Adrenal gland (tissue), 12 donors: ENCODE data around the gene TCF4. TPM values are rescaled to one million over a fixed set of nuclear protein-coding genes. Genes with fewer than 3 reads are reported as not detected.

Source experiments
- DNase-seq, 7 donors: peaks; one replicate each; pipeline ENCODE4 v3.0.0-alpha.2; 2019 to 2020
- H3K27ac ChIP-seq, 5 donors: fragments of 200-600 bp; sonication (generic) in 4 of 5; 1 replicate in 3 of 5; 2 replicates in 2 of 5; pipeline versions ENCODE4 v1.5.1 to v1.8.0; 2016 to 2020; ENCODE audit warnings: mild to moderate bottlenecking in 1 of 5
- H3K27me3 ChIP-seq: fragments of 200-600 bp; 2 replicates; pipeline ENCODE4 v1.8.0; 2021
- H3K36me3 ChIP-seq, 2 donors: fragments of 200-600 bp; replicated peaks in 1 of 2; 1 replicate in 1 of 2; 2 replicates in 1 of 2; pipeline versions ENCODE4 v1.5.1 to v1.8.0; 2018 to 2022
- H3K4me1 ChIP-seq, 2 donors: fragments of 200-600 bp; replicated peaks in 1 of 2; 1 replicate in 1 of 2; 2 replicates in 1 of 2; pipeline versions ENCODE4 v1.5.1 to v1.8.0; 2018 to 2021
- H3K4me3 ChIP-seq, 4 donors: fragments of 200-600 bp; sonication (generic) in 3 of 4; one replicate each; pipeline ENCODE4 v1.5.1; 2016 to 2018
- H3K9me3 ChIP-seq, 3 donors: fragments of 200-600 bp; sonication (generic) in 1 of 3; replicated peaks in 1 of 3; 1 replicate in 2 of 3; 2 replicates in 1 of 3; pipeline versions ENCODE4 v1.5.1 to v1.8.0; 2016 to 2021
- POLR2A ChIP-seq, 2 donors: fragments of 450-650 bp; IDR thresholded peaks; one replicate each; pipeline ENCODE4 v1.6.1; 2017; ENCODE audit warnings: antibody characterized with exemption in 2 of 2, mild to moderate bottlenecking in 2 of 2, moderate library complexity in 1 of 2
- WGBS, 4 donors: extraction: QIAGEN DNeasy Blood & Tissue Kit in 2 of 4; methylation state at CpG; one replicate each; pipeline versions ENCODE4 v1.1.5 to v1.1.7; 2013 to 2017; 5-methylcytosine and 5-hydroxymethylcytosine counted together
- intact Hi-C, 2 donors: fragments of 100-400 bp; cut with DNase I; formaldehyde crosslinking; loops; one replicate each; pipeline versions ENCODE4 v1.14.1 to v1.15.0; 2022 to 2023
- polyA plus RNA-seq, 3 donors: library from polyadenylated mRNA; stranded (reverse); fragments of 200-250 nt in 2 of 3; fragments of 350-450 nt in 1 of 3; fragmentation: Illumina TruSeq in 1 of 3; extraction: RNeasy Lipid Tissue Mini Kit (QIAGEN cat#74804) in 1 of 3; gene quantifications; one replicate each; pipeline ENCODE4 v1.2.3, GENCODE V29; 2013 to 2014
- total RNA-seq, 9 donors: library from RNA; depleted of rRNA in 4 of 9; stranded (reverse); fragments of >200 nt in 4 of 9; fragments of 120-200 nt in 1 of 9; fragmentation: NEBNext Ultra II Directional in 1 of 9; extraction: Animal tissue kit (Norgen Biotek cat#: 25700) in 1 of 9; gene quantifications; one replicate each; pipeline versions ENCODE4 v1.1.0 to v1.2.4, GENCODE V29; 2013 to 2023
- TF ChIP-seq, protein P1 (sequence below), 6 experiments: fragments of 450-650 bp in 4 of 6; fragments of 200-600 bp in 2 of 6; sonication (generic) in 1 of 6; IDR thresholded peaks; 1 replicate in 5 of 6; 2 replicates in 1 of 6; pipeline versions ENCODE4 v1.5.1 to v1.8.0; 2016 to 2021; ENCODE audit warnings: antibody characterized with exemption in 6 of 6, mild to moderate bottlenecking in 2 of 6, moderate library complexity in 1 of 6
- donor health status: healthy with polysubstance abuse.
- donor health status: Bipolar disorder and iron deficiency.
- donor health status: DM: yes; HTN: yes; CAD: no.
- donor health status: DM: no; HTN: no; CAD: no.
- donor health status: DM: no; HTN: no; CAD: no.
- donor health status: DM: yes; HTN: yes; CAD: no.

Gene TCF4
- total and polyA plus RNA-seq, 12 donors, result 21.9 to 196 (median 112) TPM

GRCh38 chr18:55416791-55417190, 171.2 kb downstream of the TCF4 start:
- intact Hi-C loops, result loop anchor here (10.0 kb wide), 2 partner anchors 72 to 1158 kb away; no protein-coding TSS in a partner anchor
- DNase-seq, result no peak
- H3K27ac ChIP-seq, result no peak overlapping the region

GRCh38 chr18:55415258-55415871, 172.6 kb downstream of the TCF4 start:
- 11 to 18% (median 14%) methylated on average over 6 of the region's 6 CpGs for WGBS, 4 donors
- Histone ChIP-seq H3K4me1 (peaks cover 0 to 4% of the 10 kb centered on the region in 2 donors), H3K4me3 (no peak overlapping the region), H3K9me3 (no peaks in the 10 kb centered on the region), H3K27ac (no peak overlapping the region), H3K27me3 (no peaks in the 10 kb centered on the region), H3K36me3 (no peaks in the 10 kb centered on the region)
- intact Hi-C loops, result loop anchor here (10.0 kb wide), 2 partner anchors 71 to 1159 kb away; no protein-coding TSS in a partner anchor
- DNase-seq, result peak; percentile 78 to 95 (median 89)
- no peak for TF ChIP-seq POLR2A (IDR thresholded peaks at IDR 0.05)
- TF ChIP-seq, protein P1, sequence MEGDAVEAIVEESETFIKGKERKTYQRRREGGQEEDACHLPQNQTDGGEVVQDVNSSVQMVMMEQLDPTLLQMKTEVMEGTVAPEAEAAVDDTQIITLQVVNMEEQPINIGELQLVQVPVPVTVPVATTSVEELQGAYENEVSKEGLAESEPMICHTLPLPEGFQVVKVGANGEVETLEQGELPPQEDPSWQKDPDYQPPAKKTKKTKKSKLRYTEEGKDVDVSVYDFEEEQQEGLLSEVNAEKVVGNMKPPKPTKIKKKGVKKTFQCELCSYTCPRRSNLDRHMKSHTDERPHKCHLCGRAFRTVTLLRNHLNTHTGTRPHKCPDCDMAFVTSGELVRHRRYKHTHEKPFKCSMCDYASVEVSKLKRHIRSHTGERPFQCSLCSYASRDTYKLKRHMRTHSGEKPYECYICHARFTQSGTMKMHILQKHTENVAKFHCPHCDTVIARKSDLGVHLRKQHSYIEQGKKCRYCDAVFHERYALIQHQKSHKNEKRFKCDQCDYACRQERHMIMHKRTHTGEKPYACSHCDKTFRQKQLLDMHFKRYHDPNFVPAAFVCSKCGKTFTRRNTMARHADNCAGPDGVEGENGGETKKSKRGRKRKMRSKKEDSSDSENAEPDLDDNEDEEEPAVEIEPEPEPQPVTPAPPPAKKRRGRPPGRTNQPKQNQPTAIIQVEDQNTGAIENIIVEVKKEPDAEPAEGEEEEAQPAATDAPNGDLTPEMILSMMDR (IDR thresholded peaks at IDR 0.05), result peak; percentile 74 to 97 (median 88)

More at GRCh38 chr18:55416791-55417190, 171.2 kb downstream of the TCF4 start:
- H3K9me3 ChIP-seq, result no peaks in the 10 kb centered on the region
- TF ChIP-seq, protein P1 (IDR thresholded peaks at IDR 0.05), result no peak
- TF ChIP-seq POLR2A (IDR thresholded peaks at IDR 0.05), result no peak
- no peaks in the 10 kb centered on the region for H3K36me3 ChIP-seq
- no peak overlapping the region for H3K4me3 ChIP-seq
- no peaks in the 10 kb centered on the region for H3K27me3 ChIP-seq
- WGBS, 4 donors, result 69 to 79% (median 75%) methylated on average over 6 of the region's 6 CpGs
- H3K4me1 ChIP-seq, result peaks cover 0 to 14% of the 10 kb centered on the region in 2 donors

DNA sequence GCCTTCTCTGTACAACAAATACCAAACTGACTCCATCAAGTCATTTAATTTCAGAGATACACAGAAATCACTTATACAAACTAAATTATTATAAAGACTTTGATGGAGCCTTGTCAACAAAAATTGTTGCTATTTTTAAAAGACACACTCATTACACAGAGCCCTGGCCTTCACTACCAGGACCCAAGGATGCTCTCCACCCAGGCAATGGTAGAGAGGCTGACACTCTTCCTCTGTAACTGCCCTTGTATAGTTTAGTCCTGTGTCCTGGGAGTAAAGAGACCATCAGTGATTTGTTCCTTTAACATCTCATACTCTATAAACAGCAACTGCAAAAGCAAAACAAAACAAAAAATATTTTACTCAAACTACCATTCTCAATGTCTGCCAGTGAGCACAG, 173.5 kb downstream of the TCF4 start:
- H3K27ac ChIP-seq, result no peak overlapping the region
- no peaks in the 10 kb centered on the region for H3K9me3 ChIP-seq
- DNase-seq, result no peak
- no peaks in the 10 kb centered on the region for H3K27me3 ChIP-seq
- intact Hi-C loops, result loop anchor here (5.0 to 10.0 kb wide), 3 partner anchors 70 to 1160 kb away; no protein-coding TSS in a partner anchor
- H3K4me3 ChIP-seq, result no peak overlapping the region
- no peaks in the 10 kb centered on the region for H3K36me3 ChIP-seq
- TF ChIP-seq, protein P1 (IDR thresholded peaks at IDR 0.05), result no peak
- TF ChIP-seq POLR2A (IDR thresholded peaks at IDR 0.05), result no peak
- peaks cover 0 to 4% of the 10 kb centered on the region in 2 donors for H3K4me1 ChIP-seq

DNA sequence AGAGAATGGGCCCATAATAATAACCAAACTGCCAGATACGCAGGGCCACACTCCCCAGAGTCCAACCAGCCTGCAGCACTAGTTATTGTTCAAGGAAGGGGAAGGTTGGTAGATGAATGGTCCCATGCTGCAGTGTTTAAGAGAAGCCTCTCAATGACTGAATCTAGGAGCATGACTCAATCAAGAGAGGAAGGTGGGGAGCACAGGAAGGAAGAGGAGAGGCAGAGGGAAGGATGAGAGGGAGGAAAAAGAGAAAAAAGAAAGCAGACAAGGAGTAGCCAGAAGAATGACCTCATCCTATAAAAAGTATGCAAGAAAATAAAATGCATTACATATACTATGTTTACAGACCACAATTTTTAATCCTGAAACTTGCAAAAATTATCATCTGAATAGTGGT, 174.5 kb downstream of the TCF4 start:
- H3K4me3 ChIP-seq, result no peak overlapping the region
- intact Hi-C loops, result loop anchor here (5.0 to 10.0 kb wide), 3 partner anchors 69 to 1161 kb away; no protein-coding TSS in a partner anchor
- no peak for TF ChIP-seq POLR2A (IDR thresholded peaks at IDR 0.05)
- TF ChIP-seq, protein P1 (IDR thresholded peaks at IDR 0.05), result no peak
- H3K27me3 ChIP-seq, result no peaks in the 10 kb centered on the region
- no peaks in the 10 kb centered on the region for H3K36me3 ChIP-seq
- no peak overlapping the region for H3K27ac ChIP-seq
- DNase-seq, result no peak
- peaks cover 0 to 4% of the 10 kb centered on the region in 2 donors for H3K4me1 ChIP-seq
- WGBS, 4 donors, result 98 to 100% (median 100%) methylated on average over 1 of the region's 1 CpG
- H3K9me3 ChIP-seq, result no peaks in the 10 kb centered on the region
